SK-N-SH treated with all-trans-retinoic acid at 6 μM for 48 hours (cell line): ENCODE measurements around the gene LTBP4.

Source experiments
- ATAC-seq: fragments of 200-7000 bp; cut with Tn5 transposase; 3 replicates; pipeline ENCODE4 v1.9.1; 2020; ENCODE audit warnings: mild to moderate bottlenecking, moderate library complexity
- ARNTL ChIP-seq: fragments of 450-650 bp; formaldehyde crosslinking; IDR thresholded peaks from 2 replicates; pipeline ENCODE4 v1.5.0; 2020; ENCODE audit warnings: low read depth, mild to moderate bottlenecking, moderate library complexity, borderline replicate concordance
- BACH2 ChIP-seq: fragments of 250-450 bp; sonication (Bioruptor Pico); IDR thresholded peaks from 2 replicates; pipeline ENCODE4 v1.9.0; 2021; ENCODE audit warnings: mild to moderate bottlenecking, borderline replicate concordance
- CREB5 ChIP-seq: fragments of 250-450 bp; sonication (Bioruptor Pico); IDR thresholded peaks from 2 replicates; pipeline ENCODE4 v1.5.1; 2020; ENCODE audit warnings: low read depth, mild to moderate bottlenecking, moderate library complexity
- CSDC2 ChIP-seq: fragments of 250-450 bp; sonication (Bioruptor Pico); IDR thresholded peaks from 2 replicates; pipeline ENCODE4 v1.5.0; 2020; ENCODE audit warnings: mild to moderate bottlenecking, moderate library complexity
- CSRNP3 ChIP-seq: fragments of 250-450 bp; sonication (Bioruptor Pico); IDR thresholded peaks from 2 replicates; pipeline ENCODE4 v1.5.1; 2021; ENCODE audit warnings: mild to moderate bottlenecking, moderate library complexity
- ESRRG ChIP-seq: fragments of 250-450 bp; sonication (Bioruptor Pico); IDR thresholded peaks from 2 replicates; pipeline ENCODE4 v1.6.1; 2021; ENCODE audit warnings: mild to moderate bottlenecking
- GLIS3 ChIP-seq: fragments of 250-450 bp; sonication (Bioruptor Pico); IDR thresholded peaks from 2 replicates; pipeline ENCODE4 v1.5.0; 2020; ENCODE audit warnings: mild to moderate bottlenecking, moderate library complexity
- ISL1 ChIP-seq: fragments of 250-450 bp; sonication (Bioruptor Pico); IDR thresholded peaks from 2 replicates; pipeline ENCODE4 v2.1.2; 2022; ENCODE audit warnings: mild to moderate bottlenecking, moderate library complexity
- OSR1 ChIP-seq: fragments of 250-450 bp; sonication (Bioruptor Pico); IDR thresholded peaks from 2 replicates; pipeline ENCODE4 v1.8.0; 2022; ENCODE audit warnings: moderate library complexity, mild to moderate bottlenecking, inconsistent platforms
- PATZ1 ChIP-seq: fragments of 250-450 bp; sonication (Bioruptor Pico); IDR thresholded peaks from 2 replicates; pipeline ENCODE4 v1.8.0; 2020; ENCODE audit warnings: mild to moderate bottlenecking, moderate library complexity, borderline replicate concordance
- POU6F1 ChIP-seq: fragments of 250-450 bp; sonication (Bioruptor Pico); IDR thresholded peaks from 2 replicates; pipeline ENCODE4 v1.8.0; 2021; ENCODE audit warnings: low read depth, mild to moderate bottlenecking, moderate library complexity, borderline replicate concordance
- RARB ChIP-seq: fragments of 250-450 bp; sonication (Bioruptor Pico); IDR thresholded peaks from 2 replicates; pipeline ENCODE4 v1.8.0; 2021; ENCODE audit warnings: mild to moderate bottlenecking, moderate library complexity
- SNAI2 ChIP-seq: fragments of 250-450 bp; sonication (Bioruptor Pico); IDR thresholded peaks from 2 replicates; pipeline ENCODE4 v1.5.0; 2020; ENCODE audit warnings: mild to moderate bottlenecking, moderate library complexity
- TCF4 ChIP-seq: fragments of 250-450 bp; sonication (Bioruptor Pico); IDR thresholded peaks from 2 replicates; pipeline ENCODE4 v1.8.0; 2021; ENCODE audit warnings: mild to moderate bottlenecking, moderate library complexity, borderline replicate concordance
- TOX ChIP-seq: fragments of 250-450 bp; sonication (Bioruptor Pico); IDR thresholded peaks from 2 replicates; pipeline ENCODE4 v1.8.0; 2021; ENCODE audit warnings: mild to moderate bottlenecking, moderate library complexity, borderline replicate concordance
- ZC3H10 ChIP-seq: fragments of 250-450 bp; sonication (Bioruptor Pico); IDR thresholded peaks from 2 replicates; pipeline ENCODE4 v1.5.1; 2021; ENCODE audit warnings: mild to moderate bottlenecking, moderate library complexity
- ZFP3 ChIP-seq: fragments of 250-450 bp; sonication (Bioruptor Pico); IDR thresholded peaks from 2 replicates; pipeline ENCODE4 v1.5.0; 2020; ENCODE audit warnings: mild to moderate bottlenecking, moderate library complexity
- ZFP30 ChIP-seq: fragments of 450-650 bp; formaldehyde crosslinking; IDR thresholded peaks from 2 replicates; pipeline ENCODE4 v1.5.0; 2022; ENCODE audit warnings: mild to moderate bottlenecking, moderate library complexity
- ZNF565 ChIP-seq: fragments of 450-650 bp; formaldehyde crosslinking; conservative IDR thresholded peaks from 2 replicates; pipeline ENCODE4 v1.5.0; 2020; ENCODE audit warnings: low read depth, mild to moderate bottlenecking, moderate library complexity
- ZNF70 ChIP-seq: fragments of 450-650 bp; formaldehyde crosslinking; IDR thresholded peaks from 2 replicates; pipeline ENCODE4 v1.5.0; 2020; ENCODE audit warnings: mild to moderate bottlenecking, moderate library complexity
- ZNF8 ChIP-seq: fragments of 450-650 bp; formaldehyde crosslinking; IDR thresholded peaks from 2 replicates; pipeline ENCODE4 v1.5.0; 2020; ENCODE audit warnings: mild to moderate bottlenecking, moderate library complexity

The LTBP4 gene

GRCh38 chr19:40667602-40668001, 66.4 kb downstream of the LTBP4 start:
- no peak for ATAC-seq
- TF ChIP-seq ZC3H10 (no peak), CSDC2 (CRISPR knock-in tag) (no peak), ZNF8 (no peak), ZNF70 (CRISPR knock-in tag) (no peak), ZFP30 (CRISPR knock-in tag) (no peak), ZNF565 (no peak), BACH2 (CRISPR knock-in tag) (no peak), POU6F1 (CRISPR knock-in tag) (no peak), RARB (CRISPR knock-in tag) (no peak)

GRCh38 chr19:40668991-40669614, 67.9 kb downstream of the LTBP4 start:
- TF ChIP-seq OSR1 (CRISPR knock-in tag) (no peak), ISL1 (CRISPR knock-in tag) (no peak)
- no peak for ATAC-seq

- ATAC-seq: no peak
- no peak for TF ChIP-seq CSDC2 (CRISPR knock-in tag)
- TF ChIP-seq ISL1 (CRISPR knock-in tag): no peak
- TF ChIP-seq BACH2 (CRISPR knock-in tag): no peak
- no peak for TF ChIP-seq OSR1 (CRISPR knock-in tag)
- TF ChIP-seq CSRNP3 (CRISPR knock-in tag): no peak
- TF ChIP-seq TOX (CRISPR knock-in tag): no peak
- TF ChIP-seq ZFP30 (CRISPR knock-in tag): no peak
- TF ChIP-seq ZFP3: no peak
These were observed 70.2 kb downstream of the LTBP4 start for GRCh38 chr19:40671404-40671803.

GRCh38 chr19:40672038-40672437, 70.9 kb downstream of the LTBP4 start:
- TF ChIP-seq OSR1 (CRISPR knock-in tag): no peak
- no peak for TF ChIP-seq ARNTL (CRISPR knock-in tag)
- no peak for TF ChIP-seq BACH2 (CRISPR knock-in tag)
- TF ChIP-seq ESRRG: no peak
- no peak for TF ChIP-seq PATZ1 (CRISPR knock-in tag)
- no peak for ATAC-seq

GRCh38 chr19:40672573-40673299, 71.6 kb downstream of the LTBP4 start:
- TF ChIP-seq SNAI2 (CRISPR knock-in tag) (no peak), ESRRG (no peak), PATZ1 (CRISPR knock-in tag) (no peak), ZNF565 (no peak), TOX (CRISPR knock-in tag) (no peak), TCF4 (CRISPR knock-in tag) (no peak), ZNF70 (CRISPR knock-in tag) (no peak), BACH2 (CRISPR knock-in tag) (no peak), ZFP30 (CRISPR knock-in tag) (no peak), RARB (CRISPR knock-in tag) (no peak), OSR1 (CRISPR knock-in tag) (no peak), CREB5 (CRISPR knock-in tag) (no peak), GLIS3 (CRISPR knock-in tag) (no peak), CSRNP3 (CRISPR knock-in tag) (no peak)
- TF ChIP-seq, all 23 proteins: peak for 0
- ATAC-seq: no peak
